ENCODE measurements around the gene MYO9B. TPM values are rescaled to one million over a fixed set of nuclear protein-coding genes. Genes with fewer than 3 reads are reported as not detected.

Gene MYO9B
- total and polyA plus RNA-seq, 2 of the 13 experiments (the other 11 are each of a cell fraction or from before 2014, with no cell fraction given), result 18.0 to 18.3 TPM

DNA sequence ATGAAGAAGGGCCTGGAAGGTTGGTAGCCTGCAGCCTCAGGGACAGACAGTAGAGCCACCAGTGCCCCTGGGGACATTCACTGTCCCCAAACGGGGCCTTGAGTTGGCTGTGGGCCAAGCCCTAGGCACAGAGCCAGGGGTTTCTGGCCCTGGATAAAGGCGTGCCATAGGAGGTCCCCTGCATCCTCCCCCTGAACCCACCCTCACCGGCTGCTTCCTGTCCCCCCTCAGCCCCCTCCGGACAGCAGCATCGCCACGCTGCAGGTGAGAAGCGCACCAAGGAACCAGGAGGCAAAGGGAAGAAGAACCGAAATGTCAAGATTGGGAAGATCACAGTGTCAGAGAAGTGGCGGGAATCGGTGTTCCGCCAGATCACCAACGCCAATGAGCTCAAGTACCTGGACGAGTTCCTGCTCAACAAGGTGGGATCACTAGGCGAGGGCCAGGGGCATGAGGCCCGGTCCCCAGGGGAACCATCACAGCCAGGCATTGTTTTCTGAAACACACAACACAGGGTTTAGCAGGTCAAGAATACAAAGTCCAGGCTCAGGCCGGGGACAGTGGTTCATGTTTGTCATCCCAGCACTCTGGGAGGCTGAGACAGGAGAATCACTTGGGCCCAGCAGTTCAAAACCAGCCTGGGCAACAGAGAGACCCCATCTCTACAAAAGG lies 125.0 kb downstream of the MYO9B start (continued):
- peak; percentile 69; the same call in 1 of the 2 replicates for TF ChIP-seq KDM6A (CRISPR knock-in tag; IDR thresholded peaks at IDR 0.05; ENCODE audit: low read depth)
- TF ChIP-seq, protein P1, sequence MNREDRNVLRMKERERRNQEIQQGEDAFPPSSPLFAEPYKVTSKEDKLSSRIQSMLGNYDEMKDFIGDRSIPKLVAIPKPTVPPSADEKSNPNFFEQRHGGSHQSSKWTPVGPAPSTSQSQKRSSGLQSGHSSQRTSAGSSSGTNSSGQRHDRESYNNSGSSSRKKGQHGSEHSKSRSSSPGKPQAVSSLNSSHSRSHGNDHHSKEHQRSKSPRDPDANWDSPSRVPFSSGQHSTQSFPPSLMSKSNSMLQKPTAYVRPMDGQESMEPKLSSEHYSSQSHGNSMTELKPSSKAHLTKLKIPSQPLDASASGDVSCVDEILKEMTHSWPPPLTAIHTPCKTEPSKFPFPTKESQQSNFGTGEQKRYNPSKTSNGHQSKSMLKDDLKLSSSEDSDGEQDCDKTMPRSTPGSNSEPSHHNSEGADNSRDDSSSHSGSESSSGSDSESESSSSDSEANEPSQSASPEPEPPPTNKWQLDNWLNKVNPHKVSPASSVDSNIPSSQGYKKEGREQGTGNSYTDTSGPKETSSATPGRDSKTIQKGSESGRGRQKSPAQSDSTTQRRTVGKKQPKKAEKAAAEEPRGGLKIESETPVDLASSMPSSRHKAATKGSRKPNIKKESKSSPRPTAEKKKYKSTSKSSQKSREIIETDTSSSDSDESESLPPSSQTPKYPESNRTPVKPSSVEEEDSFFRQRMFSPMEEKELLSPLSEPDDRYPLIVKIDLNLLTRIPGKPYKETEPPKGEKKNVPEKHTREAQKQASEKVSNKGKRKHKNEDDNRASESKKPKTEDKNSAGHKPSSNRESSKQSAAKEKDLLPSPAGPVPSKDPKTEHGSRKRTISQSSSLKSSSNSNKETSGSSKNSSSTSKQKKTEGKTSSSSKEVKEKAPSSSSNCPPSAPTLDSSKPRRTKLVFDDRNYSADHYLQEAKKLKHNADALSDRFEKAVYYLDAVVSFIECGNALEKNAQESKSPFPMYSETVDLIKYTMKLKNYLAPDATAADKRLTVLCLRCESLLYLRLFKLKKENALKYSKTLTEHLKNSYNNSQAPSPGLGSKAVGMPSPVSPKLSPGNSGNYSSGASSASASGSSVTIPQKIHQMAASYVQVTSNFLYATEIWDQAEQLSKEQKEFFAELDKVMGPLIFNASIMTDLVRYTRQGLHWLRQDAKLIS (CRISPR knock-in tag; IDR thresholded peaks at IDR 0.05), result no peak
- TF ChIP-seq, protein P2, sequence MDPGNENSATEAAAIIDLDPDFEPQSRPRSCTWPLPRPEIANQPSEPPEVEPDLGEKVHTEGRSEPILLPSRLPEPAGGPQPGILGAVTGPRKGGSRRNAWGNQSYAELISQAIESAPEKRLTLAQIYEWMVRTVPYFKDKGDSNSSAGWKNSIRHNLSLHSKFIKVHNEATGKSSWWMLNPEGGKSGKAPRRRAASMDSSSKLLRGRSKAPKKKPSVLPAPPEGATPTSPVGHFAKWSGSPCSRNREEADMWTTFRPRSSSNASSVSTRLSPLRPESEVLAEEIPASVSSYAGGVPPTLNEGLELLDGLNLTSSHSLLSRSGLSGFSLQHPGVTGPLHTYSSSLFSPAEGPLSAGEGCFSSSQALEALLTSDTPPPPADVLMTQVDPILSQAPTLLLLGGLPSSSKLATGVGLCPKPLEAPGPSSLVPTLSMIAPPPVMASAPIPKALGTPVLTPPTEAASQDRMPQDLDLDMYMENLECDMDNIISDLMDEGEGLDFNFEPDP (CRISPR knock-in tag; conservative IDR thresholded peaks at IDR 0.05), result no peak
- TF ChIP-seq RFXANK (CRISPR knock-in tag; IDR thresholded peaks at IDR 0.05), result no peak
- TF ChIP-seq KDM4B (CRISPR knock-in tag; IDR thresholded peaks at IDR 0.05), result no peak
- TF ChIP-seq RARA (CRISPR knock-in tag; IDR thresholded peaks at IDR 0.05), result peak; percentile 93
- TF ChIP-seq MXI1 (IDR thresholded peaks at IDR 0.05; ENCODE audit: borderline replicate concordance, low read depth, low read length), result peak; percentile 47; the same call in 1 of the 3 replicates
- TF ChIP-seq, protein P3, sequence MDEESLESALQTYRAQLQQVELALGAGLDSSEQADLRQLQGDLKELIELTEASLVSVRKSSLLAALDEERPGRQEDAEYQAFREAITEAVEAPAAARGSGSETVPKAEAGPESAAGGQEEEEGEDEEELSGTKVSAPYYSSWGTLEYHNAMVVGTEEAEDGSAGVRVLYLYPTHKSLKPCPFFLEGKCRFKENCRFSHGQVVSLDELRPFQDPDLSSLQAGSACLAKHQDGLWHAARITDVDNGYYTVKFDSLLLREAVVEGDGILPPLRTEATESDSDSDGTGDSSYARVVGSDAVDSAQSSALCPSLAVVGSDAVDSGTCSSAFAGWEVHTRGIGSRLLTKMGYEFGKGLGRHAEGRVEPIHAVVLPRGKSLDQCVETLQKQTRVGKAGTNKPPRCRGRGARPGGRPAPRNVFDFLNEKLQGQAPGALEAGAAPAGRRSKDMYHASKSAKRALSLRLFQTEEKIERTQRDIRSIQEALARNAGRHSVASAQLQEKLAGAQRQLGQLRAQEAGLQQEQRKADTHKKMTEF (CRISPR knock-in tag; IDR thresholded peaks at IDR 0.05), result peak; percentile 73
- TF ChIP-seq SP5 (CRISPR knock-in tag; IDR thresholded peaks at IDR 0.05; ENCODE audit: borderline replicate concordance, low read depth), result no peak
- TF ChIP-seq CEBPB (IDR thresholded peaks at IDR 0.05; ENCODE audit: borderline replicate concordance, low read depth, low read length), result no peak
- TF ChIP-seq CC2D1A (CRISPR knock-in tag; IDR thresholded peaks at IDR 0.05), result no peak
- no peak for TF ChIP-seq ZNF326 (CRISPR knock-in tag; IDR thresholded peaks at IDR 0.05; ENCODE audit: borderline replicate concordance)
- TF ChIP-seq, protein P4, sequence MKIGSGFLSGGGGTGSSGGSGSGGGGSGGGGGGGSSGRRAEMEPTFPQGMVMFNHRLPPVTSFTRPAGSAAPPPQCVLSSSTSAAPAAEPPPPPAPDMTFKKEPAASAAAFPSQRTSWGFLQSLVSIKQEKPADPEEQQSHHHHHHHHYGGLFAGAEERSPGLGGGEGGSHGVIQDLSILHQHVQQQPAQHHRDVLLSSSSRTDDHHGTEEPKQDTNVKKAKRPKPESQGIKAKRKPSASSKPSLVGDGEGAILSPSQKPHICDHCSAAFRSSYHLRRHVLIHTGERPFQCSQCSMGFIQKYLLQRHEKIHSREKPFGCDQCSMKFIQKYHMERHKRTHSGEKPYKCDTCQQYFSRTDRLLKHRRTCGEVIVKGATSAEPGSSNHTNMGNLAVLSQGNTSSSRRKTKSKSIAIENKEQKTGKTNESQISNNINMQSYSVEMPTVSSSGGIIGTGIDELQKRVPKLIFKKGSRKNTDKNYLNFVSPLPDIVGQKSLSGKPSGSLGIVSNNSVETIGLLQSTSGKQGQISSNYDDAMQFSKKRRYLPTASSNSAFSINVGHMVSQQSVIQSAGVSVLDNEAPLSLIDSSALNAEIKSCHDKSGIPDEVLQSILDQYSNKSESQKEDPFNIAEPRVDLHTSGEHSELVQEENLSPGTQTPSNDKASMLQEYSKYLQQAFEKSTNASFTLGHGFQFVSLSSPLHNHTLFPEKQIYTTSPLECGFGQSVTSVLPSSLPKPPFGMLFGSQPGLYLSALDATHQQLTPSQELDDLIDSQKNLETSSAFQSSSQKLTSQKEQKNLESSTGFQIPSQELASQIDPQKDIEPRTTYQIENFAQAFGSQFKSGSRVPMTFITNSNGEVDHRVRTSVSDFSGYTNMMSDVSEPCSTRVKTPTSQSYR (CRISPR knock-in tag; IDR thresholded peaks at IDR 0.05; ENCODE audit: borderline replicate concordance), result no peak
- no peak for TF ChIP-seq ZNF83 (CRISPR knock-in tag; IDR thresholded peaks at IDR 0.05; ENCODE audit: borderline replicate concordance)
- TF ChIP-seq MEIS2 (CRISPR knock-in tag; IDR thresholded peaks at IDR 0.05), result no peak
- 0 out of 2 replicates have a peak, but pooled peaks have one; percentile 27 for TF ChIP-seq ZMAT3 (CRISPR knock-in tag; conservative IDR thresholded peaks at IDR 0.05)
- TF ChIP-seq CBX2 (IDR thresholded peaks at IDR 0.05; ENCODE audit: low read depth, low read length), result no peak
- no peak for TF ChIP-seq CBX2 (CRISPR knock-in tag; IDR thresholded peaks at IDR 0.05; ENCODE audit: low read depth)
- TF ChIP-seq, protein P5, sequence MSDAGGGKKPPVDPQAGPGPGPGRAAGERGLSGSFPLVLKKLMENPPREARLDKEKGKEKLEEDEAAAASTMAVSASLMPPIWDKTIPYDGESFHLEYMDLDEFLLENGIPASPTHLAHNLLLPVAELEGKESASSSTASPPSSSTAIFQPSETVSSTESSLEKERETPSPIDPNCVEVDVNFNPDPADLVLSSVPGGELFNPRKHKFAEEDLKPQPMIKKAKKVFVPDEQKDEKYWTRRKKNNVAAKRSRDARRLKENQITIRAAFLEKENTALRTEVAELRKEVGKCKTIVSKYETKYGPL (CRISPR knock-in tag; IDR thresholded peaks at IDR 0.05), result no peak
- TF ChIP-seq HMGA1 (CRISPR knock-in tag; conservative IDR thresholded peaks at IDR 0.05), result no peak
- 0 out of 2 replicates have a peak, but pooled peaks have one; percentile 58 for TF ChIP-seq TARDBP (CRISPR knock-in tag; IDR thresholded peaks at IDR 0.05)
